Trophoblast cell (in vitro differentiated cells and primary cell): ENCODE data around the gene CTNNA1.
"Not testable (repeated sequence)": the region's sequence is repeated elsewhere in the genome, so short reads cannot be mapped to it uniquely, and the experiment has no call there.

Experiments used
- DNase-seq, 2 donors: peaks; one replicate each; pipeline ENCODE4 v3.0.0-alpha.2; 2016
- H2AFZ ChIP-seq: 2 replicates; pipeline ENCODE4 v1.6.1; 2013; ENCODE audit warnings: low read length, moderate library complexity, mild to moderate bottlenecking; ENCODE audit not compliant: insufficient read depth, poor library complexity
- H2AK5ac ChIP-seq: 2 replicates; pipeline ENCODE4 v1.6.1; 2013; ENCODE audit warnings: mild to moderate bottlenecking, low read length
- H2BK120ac ChIP-seq: 2 replicates; pipeline ENCODE4 v1.6.1; 2013; ENCODE audit warnings: low read length, mild to moderate bottlenecking, moderate library complexity; ENCODE audit not compliant: insufficient read depth, poor library complexity
- H2BK12ac ChIP-seq: 2 replicates; pipeline ENCODE4 v1.6.1; 2013; ENCODE audit warnings: mild to moderate bottlenecking, low read length, moderate library complexity
- H2BK5ac ChIP-seq: 2 replicates; pipeline ENCODE4 v1.6.1; 2013; ENCODE audit warnings: low read length, low read depth, moderate library complexity, mild to moderate bottlenecking; ENCODE audit not compliant: poor library complexity
- H3K14ac ChIP-seq: 2 replicates; pipeline ENCODE4 v1.6.1; 2013; ENCODE audit warnings: mild to moderate bottlenecking, low read length
- H3K18ac ChIP-seq: 2 replicates; pipeline ENCODE4 v1.6.1; 2013; ENCODE audit warnings: mild to moderate bottlenecking, low read length
- H3K23ac ChIP-seq: 2 replicates; pipeline ENCODE4 v1.6.1; 2013; ENCODE audit warnings: low read length
- H3K27ac ChIP-seq: 2 replicates; pipeline ENCODE4 v1.5.1; 2013; ENCODE audit warnings: low read depth, mild to moderate bottlenecking, inconsistent platforms, low read length, moderate library complexity
- H3K27me3 ChIP-seq: 2 replicates; pipeline ENCODE4 v1.6.1; 2013; ENCODE audit warnings: inconsistent platforms, mild to moderate bottlenecking, low read length, moderate library complexity; ENCODE audit not compliant: insufficient read depth
- H3K36me3 ChIP-seq, 2 experiments: 1 replicate in 1 of 2; 2 replicates in 1 of 2; pipeline ENCODE4 v1.6.1; 2013; ENCODE audit warnings: low read length in 2 of 2, mild to moderate bottlenecking in 2 of 2, moderate library complexity in 1 of 2; ENCODE audit not compliant: insufficient read depth in 2 of 2, control insufficient read depth in 1 of 2
- H3K4ac ChIP-seq: 2 replicates; pipeline ENCODE4 v1.6.1; 2013; ENCODE audit warnings: low read depth, mild to moderate bottlenecking, low read length, moderate library complexity
- H3K4me1 ChIP-seq, 2 experiments: 1 replicate in 1 of 2; 2 replicates in 1 of 2; pipeline ENCODE4 v1.6.1; 2013; ENCODE audit warnings: low read length in 2 of 2, mild to moderate bottlenecking in 2 of 2, moderate library complexity in 1 of 2; ENCODE audit not compliant: insufficient read depth in 2 of 2, control insufficient read depth in 1 of 2
- H3K4me2 ChIP-seq: 2 replicates; pipeline ENCODE4 v1.6.1; 2013; ENCODE audit warnings: inconsistent platforms, mild to moderate bottlenecking, low read length, moderate library complexity
- H3K4me3 ChIP-seq: 2 replicates; pipeline ENCODE4 v1.5.1; 2013; ENCODE audit warnings: mild to moderate bottlenecking, low read depth, low read length, inconsistent platforms
- H3K79me1 ChIP-seq: one replicate; pipeline ENCODE4 v1.6.1; 2013; ENCODE audit warnings: low read length
- H3K79me2 ChIP-seq: 2 replicates; pipeline ENCODE4 v1.6.1; 2013; ENCODE audit warnings: low read length, mild to moderate bottlenecking; ENCODE audit not compliant: control insufficient read depth, insufficient read depth, poor library complexity
- H3K9ac ChIP-seq: 2 replicates; pipeline ENCODE4 v1.6.1; 2013; ENCODE audit warnings: mild to moderate bottlenecking, low read length
- H3K9me3 ChIP-seq: 2 replicates; pipeline ENCODE4 v1.6.1; 2013; ENCODE audit warnings: low read depth, mild to moderate bottlenecking, control low read depth, inconsistent platforms, low read length; ENCODE audit not compliant: insufficient read depth
- H4K12ac ChIP-seq: 2 replicates; pipeline ENCODE4 v1.6.1; 2013; ENCODE audit warnings: low read depth, mild to moderate bottlenecking, low read length, moderate library complexity
- H4K8ac ChIP-seq: 2 replicates; pipeline ENCODE4 v1.6.1; 2013; ENCODE audit warnings: low read depth, mild to moderate bottlenecking, low read length, moderate library complexity
- H4K91ac ChIP-seq: one replicate; pipeline ENCODE4 v1.6.1; 2013; ENCODE audit warnings: low read depth, mild to moderate bottlenecking, low read length, moderate library complexity
- WGBS: extraction: QIAGEN DNeasy Blood & Tissue Kit; methylation state at CpG from one replicate; pipeline ENCODE4 v1.1.7; 2013; ENCODE audit warnings: missing lambda C conversion rate; ENCODE audit not compliant: insufficient read length, insufficient coverage; ENCODE audit errors: extremely low coverage; 5-methylcytosine and 5-hydroxymethylcytosine counted together

The CTNNA1 gene

DNA sequence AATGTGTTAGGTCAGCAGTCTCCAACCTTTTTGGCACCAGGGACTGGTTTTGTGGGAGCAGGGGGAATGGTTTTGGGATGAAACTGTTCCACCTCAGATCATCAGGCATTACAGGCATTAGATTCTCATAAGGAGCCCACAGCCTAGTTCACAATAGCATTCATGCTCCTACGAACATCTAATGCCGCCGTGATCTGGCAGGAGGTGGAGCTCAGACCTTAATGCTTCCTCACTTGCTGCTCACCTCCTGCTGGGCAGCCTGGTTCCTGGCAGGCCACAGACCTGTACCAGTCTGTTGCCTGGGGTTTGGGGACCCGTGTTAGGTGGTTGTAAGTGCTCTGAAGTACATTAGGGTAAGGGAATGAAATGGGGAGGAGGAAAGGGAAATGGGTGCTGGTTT is 9.7 kb upstream of the CTNNA1 start:
- no peak overlapping the region for H3K18ac ChIP-seq
- no peak overlapping the region for H3K14ac ChIP-seq
- H3K79me1 ChIP-seq, result no peaks in the 10 kb centered on the region
- no peak overlapping the region for H3K9ac ChIP-seq
- peaks cover 2% of the 10 kb centered on the region for H3K9me3 ChIP-seq
- no peak overlapping the region for H4K12ac ChIP-seq
- no CpG with 5 or more reads among the region's 4 CpGs for WGBS
- H3K27me3 ChIP-seq, result no peaks in the 10 kb centered on the region
- no peak overlapping the region for H3K23ac ChIP-seq
- no peaks in the 10 kb centered on the region for H3K79me2 ChIP-seq
- H3K4me3 ChIP-seq, result no peak overlapping the region
- H2BK5ac ChIP-seq, result no peak overlapping the region
- H4K8ac ChIP-seq, result peak overlapping the region; percentile 48
- no peak overlapping the region for H4K91ac ChIP-seq
- no peak overlapping the region for H3K4ac ChIP-seq
- H2BK12ac ChIP-seq, result no peak overlapping the region
- no peak overlapping the region for H2AFZ ChIP-seq
- no peak for DNase-seq
- H2AK5ac ChIP-seq, result no peak overlapping the region
- no peak overlapping the region for H3K27ac ChIP-seq
- H3K4me2 ChIP-seq, result no peak overlapping the region
- H3K4me1 ChIP-seq, result peaks cover 1 to 4% of the 10 kb centered on the region in 2 experiments
- no peak overlapping the region for H2BK120ac ChIP-seq
- no peaks in the 10 kb centered on the region for H3K36me3 ChIP-seq

DNA sequence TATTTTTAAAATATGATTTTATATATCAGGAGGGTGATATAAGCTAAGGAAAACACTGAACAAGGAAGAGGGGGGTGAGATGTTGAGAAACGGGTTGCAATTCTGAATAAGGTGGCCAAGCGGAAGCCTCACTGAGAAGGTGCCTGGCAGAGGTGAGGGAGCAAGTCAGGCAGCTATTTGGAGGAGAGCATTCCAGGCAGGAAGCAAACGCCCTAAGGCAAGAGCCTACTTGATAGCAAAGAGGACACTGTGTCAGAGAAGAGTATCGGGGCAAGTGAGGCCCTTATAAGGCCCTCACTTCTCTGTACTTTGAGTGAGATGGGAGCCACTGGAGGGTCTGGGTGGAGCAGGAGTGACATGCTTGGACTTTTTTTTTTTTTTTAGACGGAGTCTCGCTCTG is 8.0 kb upstream of the CTNNA1 start:
- Histone ChIP-seq H3K27me3 (no peaks in the 10 kb centered on the region), H2AFZ (no peak overlapping the region), H3K4me1 (peaks cover 2 to 10% of the 10 kb centered on the region in 2 experiments), H3K27ac (no peak overlapping the region), H3K4me2 (no peak overlapping the region), H2BK12ac (no peak overlapping the region), H4K12ac (no peak overlapping the region), H3K79me2 (no peaks in the 10 kb centered on the region), H2AK5ac (no peak overlapping the region), H3K36me3 (no peaks in the 10 kb centered on the region), H3K18ac (no peak overlapping the region), H3K79me1 (no peaks in the 10 kb centered on the region), H3K9ac (no peak overlapping the region), H3K4ac (no peak overlapping the region), H3K14ac (no peak overlapping the region), H2BK5ac (no peak overlapping the region), H3K9me3 (peaks cover 2% of the 10 kb centered on the region), H3K23ac (no peak overlapping the region), H3K4me3 (no peak overlapping the region), H2BK120ac (no peak overlapping the region), H4K8ac (no peak overlapping the region), H4K91ac (no peak overlapping the region)
- WGBS, result no CpG with 5 or more reads among the region's 6 CpGs
- DNase-seq, result peak; percentile 73 to 83

DNA sequence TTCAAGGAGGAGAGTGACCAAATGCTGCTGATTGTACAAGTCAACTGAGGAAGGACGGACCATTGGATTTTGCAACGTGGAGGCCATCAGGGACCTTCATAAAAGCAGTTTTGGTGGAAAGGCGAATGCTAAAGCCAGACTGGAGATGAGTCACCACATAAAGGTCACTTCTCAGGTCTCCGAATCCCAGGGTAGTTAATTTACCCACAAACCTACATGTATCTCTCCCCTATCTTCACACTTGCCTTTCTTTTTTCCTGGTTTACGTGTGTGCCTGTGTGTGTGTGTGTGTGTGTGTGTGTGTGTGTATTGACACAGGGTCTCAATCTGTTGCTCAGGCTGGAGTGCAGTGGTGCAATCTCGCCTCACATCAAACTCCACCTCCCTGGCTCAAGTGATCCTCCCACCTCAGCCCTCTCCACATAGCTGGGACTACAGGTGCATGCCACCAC is 4.6 kb upstream of the CTNNA1 start:
- Histone ChIP-seq H3K4ac (no peak overlapping the region), H3K9ac (no peak overlapping the region), H2AFZ (no peak overlapping the region), H2BK120ac (no peak overlapping the region), H3K27me3 (no peaks in the 10 kb centered on the region), H3K27ac (no peak overlapping the region), H3K36me3 (no peaks in the 10 kb centered on the region), H2BK5ac (no peak overlapping the region), H4K12ac (no peak overlapping the region), H3K23ac (no peak overlapping the region), H2BK12ac (no peak overlapping the region), H3K4me2 (no peak overlapping the region), H3K18ac (no peak overlapping the region), H2AK5ac (no peak overlapping the region), H3K4me3 (no peak overlapping the region), H3K14ac (no peak overlapping the region), H3K9me3 (no peaks in the 10 kb centered on the region), H3K4me1 (peaks cover 2 to 14% of the 10 kb centered on the region in 2 experiments), H4K91ac (no peak overlapping the region), H3K79me1 (peaks cover 10% of the 10 kb centered on the region), H4K8ac (no peak overlapping the region), H3K79me2 (peaks cover 5% of the 10 kb centered on the region)
- WGBS, result no CpG with 5 or more reads among the region's 6 CpGs
- peak in 1 of 2 donors; percentile 29 for DNase-seq

DNA sequence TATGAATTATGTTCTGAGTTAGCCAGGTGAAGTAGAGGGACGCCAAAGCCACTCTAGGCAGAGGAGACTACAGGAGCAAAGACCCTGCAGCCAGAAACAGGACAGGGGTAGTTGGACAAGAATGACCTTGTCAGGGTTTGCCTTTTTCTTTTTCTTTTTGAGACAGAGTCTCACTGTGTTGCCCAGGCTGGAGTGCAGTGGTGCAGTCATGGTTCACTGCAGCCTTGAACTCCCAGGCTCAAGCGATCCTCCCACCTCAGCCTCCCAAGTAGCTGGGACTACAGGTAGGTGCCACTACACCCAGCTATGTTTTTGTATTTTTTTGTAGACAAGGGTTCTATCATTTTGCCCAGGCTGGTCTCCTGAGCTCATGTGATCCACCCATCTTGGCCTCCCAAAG is 1.9 kb upstream of the CTNNA1 start:
- not testable (repeated sequence) for H2BK5ac ChIP-seq, H4K12ac ChIP-seq, H3K9ac ChIP-seq, DNase-seq, H3K9me3 ChIP-seq, H2AFZ ChIP-seq, H3K23ac ChIP-seq, H3K4ac ChIP-seq, H2BK120ac ChIP-seq, H3K27me3 ChIP-seq, H2BK12ac ChIP-seq, H3K18ac ChIP-seq, H4K8ac ChIP-seq, H3K4me2 ChIP-seq, H4K91ac ChIP-seq, H2AK5ac ChIP-seq, H3K4me3 ChIP-seq, H3K27ac ChIP-seq, H3K36me3 ChIP-seq, H3K14ac ChIP-seq
- Histone ChIP-seq H3K4me1 (peaks cover 12 to 19% of the 10 kb centered on the region in 2 experiments), H3K79me1 (peaks cover 16% of the 10 kb centered on the region), H3K79me2 (peaks cover 27% of the 10 kb centered on the region)
- no CpG with 5 or more reads among the region's 2 CpGs for WGBS
